T-helper 2 cell treated with Interferon-gamma antibody and Interleukin-4, amounts not matched to agents 5 μg/mL and 100 μg/mL, for 36 hours (primary cell): ENCODE data around the gene PMF1.
A peak's percentile ranks its signal among the peaks of the same experiment; 100 is the strongest.

Experiments used
- DNase-seq: peaks from one replicate; pipeline ENCODE4 v3.0.0; 2021; ENCODE audit warnings: low spot score
- H3K27ac Mint-ChIP-seq: one replicate; pipeline ENCODE4 v1.8.0; 2021; ENCODE audit warnings: mild to moderate bottlenecking, mixed read lengths
- H3K27me3 Mint-ChIP-seq: one replicate; pipeline ENCODE4 v1.8.0; 2021; ENCODE audit warnings: low read depth, mixed read lengths
- H3K36me3 Mint-ChIP-seq: one replicate; pipeline ENCODE4 v1.8.0; 2021; ENCODE audit warnings: low read depth, mixed read lengths
- H3K4me1 Mint-ChIP-seq: one replicate; pipeline ENCODE4 v1.8.0; 2021; ENCODE audit warnings: low read depth, mixed read lengths
- H3K4me3 Mint-ChIP-seq: one replicate; pipeline ENCODE4 v1.8.0; 2022; ENCODE audit warnings: mild to moderate bottlenecking, moderate library complexity, mixed read lengths
- H3K9me3 Mint-ChIP-seq: one replicate; pipeline ENCODE4 v1.8.0; 2021; ENCODE audit warnings: mixed read lengths

Gene PMF1

DNA sequence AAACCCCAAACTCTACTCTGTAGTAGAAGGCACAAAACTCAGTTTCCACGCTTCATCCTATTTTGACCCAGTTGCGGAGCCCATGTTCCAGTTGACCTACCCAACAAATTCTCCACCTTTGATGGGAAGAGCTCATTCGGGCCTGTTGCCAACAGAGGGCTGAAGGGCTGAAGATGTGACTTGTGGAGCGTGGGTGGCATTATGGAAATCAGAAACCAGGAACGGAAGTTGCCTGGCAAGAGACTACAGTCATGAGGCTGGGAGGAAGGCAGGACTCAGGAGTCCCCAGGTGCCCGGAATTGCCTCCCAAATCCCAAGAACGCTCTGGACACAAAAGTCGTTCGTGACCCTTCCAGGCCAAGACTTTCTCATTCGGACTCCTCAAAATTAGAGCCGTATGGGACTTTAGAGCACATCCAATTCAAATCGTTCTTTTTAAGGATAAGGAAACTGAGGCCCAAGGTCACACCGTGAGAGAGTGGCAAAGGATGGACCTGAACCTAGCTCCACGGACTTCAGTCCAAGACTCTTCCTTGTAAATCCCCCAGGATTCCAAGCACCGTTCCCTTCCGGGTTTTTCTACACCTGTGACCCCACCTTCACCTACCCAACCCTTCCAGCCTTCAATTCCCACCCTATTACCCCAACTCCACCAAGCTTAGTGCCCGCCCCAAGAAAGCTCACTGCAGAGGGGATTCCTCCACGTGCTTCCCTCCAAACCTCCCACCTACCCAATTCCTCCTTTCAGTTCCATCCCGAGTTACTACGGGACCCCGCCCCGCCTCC, 69.1 kb downstream of the PMF1 start:
- no peaks in the 10 kb centered on the region for H3K9me3 Mint-ChIP-seq
- H3K4me3 Mint-ChIP-seq = peak overlapping the region; percentile 91
- peak; percentile 33 for DNase-seq

DNA sequence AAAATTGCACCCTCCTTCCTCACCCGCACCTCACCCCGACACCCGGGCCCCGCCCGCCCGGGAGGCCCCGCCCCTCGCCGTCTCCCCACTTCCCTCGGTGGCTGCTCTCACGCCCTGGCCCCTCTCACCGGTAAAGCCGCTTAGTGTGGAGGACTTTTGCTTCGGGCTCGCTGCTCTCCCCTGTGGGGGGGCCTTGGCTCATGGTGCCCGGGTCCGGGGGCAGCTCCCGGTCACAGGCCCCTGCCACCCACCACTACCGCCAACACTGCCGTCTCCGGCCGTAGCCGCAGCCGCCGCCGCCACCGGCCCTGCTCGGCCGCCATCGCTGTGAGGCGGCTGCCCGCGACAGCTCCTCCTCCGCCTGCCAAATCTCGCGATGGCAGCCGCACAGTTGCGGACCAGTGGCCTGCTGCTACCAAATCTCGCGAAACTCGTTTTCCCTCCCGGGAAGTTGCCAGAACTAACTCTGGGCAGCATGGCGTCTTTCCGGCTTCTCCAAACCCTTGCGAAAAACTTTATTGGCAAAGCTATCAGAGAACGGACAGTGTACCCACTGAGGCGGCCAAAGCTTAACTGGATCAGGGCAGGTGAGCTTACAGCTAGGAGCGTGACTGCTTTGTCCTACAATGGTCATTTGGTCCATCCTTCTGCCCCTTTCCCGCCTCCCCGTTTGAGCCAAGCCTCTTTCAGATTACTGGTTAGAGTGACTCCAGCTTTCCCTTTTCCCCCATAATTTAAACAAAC, 69.8 kb downstream of the PMF1 start, which contains the start of gene SMG5:
TSS of gene SMG5 (minus strand) at position 347 of the 744 bp plus-strand sequence. CDS start at position 202, 145 bp downstream.
- H3K27ac Mint-ChIP-seq = peak within 1 kb of the TSS; percentile 92
- peaks cover 30% of the 10 kb centered on the region for H3K4me1 Mint-ChIP-seq
- H3K27me3 Mint-ChIP-seq = no peaks in the 10 kb centered on the region
- H3K36me3 Mint-ChIP-seq = peaks cover 18% of the 10 kb centered on the region
- no peaks in the 10 kb centered on the region for H3K9me3 Mint-ChIP-seq
- DNase-seq = peak; percentile 96
- H3K4me3 Mint-ChIP-seq = peak within 1 kb of the TSS; percentile 91

More for the DNA sequence above, 69.1 kb downstream of the PMF1 start:
- Mint-ChIP-seq H3K4me1 (peaks cover 30% of the 10 kb centered on the region), H3K27me3 (no peaks in the 10 kb centered on the region), H3K27ac (peak overlapping the region; percentile 92), H3K36me3 (peaks cover 25% of the 10 kb centered on the region)

DNA sequence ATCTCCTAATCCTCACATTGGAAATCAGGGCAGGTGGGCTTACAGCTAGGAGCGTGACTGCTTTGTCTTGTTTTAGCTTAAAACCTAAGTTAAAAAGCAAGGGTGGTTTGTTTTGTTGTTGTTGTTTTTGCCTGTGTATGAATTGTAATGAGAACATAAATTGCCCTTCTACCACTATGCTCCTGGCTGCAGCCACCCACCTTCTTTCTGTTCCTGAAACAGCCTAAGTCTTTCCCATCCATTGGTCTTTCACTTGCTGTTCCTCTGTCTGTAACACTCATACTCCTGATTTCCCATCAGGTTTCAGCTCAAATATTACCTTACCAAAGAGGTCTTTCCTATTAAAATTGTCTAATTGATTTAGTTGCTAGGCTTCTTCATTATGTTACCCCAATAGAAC, 70.7 kb downstream of the PMF1 start:
- peaks cover 9% of the 10 kb centered on the region for H3K36me3 Mint-ChIP-seq
- peaks cover 29% of the 10 kb centered on the region for H3K4me1 Mint-ChIP-seq
- DNase-seq = no peak
- H3K27ac Mint-ChIP-seq = peak overlapping the region; percentile 92
- H3K27me3 Mint-ChIP-seq = no peaks in the 10 kb centered on the region
- no peaks in the 10 kb centered on the region for H3K9me3 Mint-ChIP-seq
- peak overlapping the region; percentile 91 for H3K4me3 Mint-ChIP-seq

DNA sequence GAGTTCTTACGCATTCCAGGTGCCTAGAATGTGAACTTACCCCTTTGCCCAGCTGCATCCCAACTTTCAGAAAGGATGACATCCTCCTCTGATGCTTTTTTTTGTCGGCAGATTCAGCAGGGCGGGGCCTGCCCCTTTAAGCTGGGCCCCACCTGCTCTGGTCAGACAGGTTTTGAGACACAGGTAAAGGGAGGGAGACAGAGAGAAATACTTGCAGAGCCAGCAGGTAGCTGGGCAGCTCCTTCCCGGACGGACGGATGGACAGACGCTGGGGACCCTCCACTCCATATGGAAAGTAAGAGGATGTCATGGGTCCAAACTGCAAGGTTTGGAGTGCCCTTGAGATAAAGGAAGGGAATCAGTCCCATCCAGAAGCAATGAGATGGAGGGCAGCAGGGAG, 71.3 kb downstream of the PMF1 start, which contains the start of gene TMEM79:
TSS of gene TMEM79 (plus strand) at position 214 of the 400 bp plus-strand sequence. CDS start 902 bp downstream, outside the sequence.
- Mint-ChIP-seq H3K27me3 (no peaks in the 10 kb centered on the region), H3K4me1 (peaks cover 29% of the 10 kb centered on the region), H3K36me3 (peaks cover 10% of the 10 kb centered on the region), H3K27ac (peak within 1 kb of the TSS; percentile 92), H3K4me3 (peak within 1 kb of the TSS; percentile 91), H3K9me3 (no peaks in the 10 kb centered on the region)
- no peak for DNase-seq

DNA sequence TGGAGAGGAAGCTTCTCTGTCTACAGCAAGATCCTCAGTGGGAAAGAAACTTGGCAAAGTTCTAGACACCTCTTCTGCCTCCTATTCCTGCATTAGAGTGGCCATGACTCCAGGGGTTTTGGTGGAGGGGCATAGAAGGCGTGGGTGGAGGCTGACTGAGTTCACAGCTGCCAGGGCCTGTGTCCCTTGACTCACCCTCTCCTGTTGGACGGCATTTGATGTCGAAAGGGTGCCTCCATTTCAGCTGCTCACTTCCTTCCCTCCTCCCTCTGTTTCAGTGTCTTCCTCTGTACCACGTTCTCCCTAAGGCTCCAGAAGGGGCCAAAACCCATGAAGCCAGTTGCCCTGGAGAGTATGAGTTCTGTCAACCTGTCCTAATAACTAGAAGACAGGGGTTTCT, 72.0 kb downstream of the PMF1 start:
- H3K36me3 Mint-ChIP-seq = peaks cover 10% of the 10 kb centered on the region
- no peaks in the 10 kb centered on the region for H3K9me3 Mint-ChIP-seq
- H3K4me1 Mint-ChIP-seq = peaks cover 27% of the 10 kb centered on the region
- DNase-seq = no peak
- H3K27me3 Mint-ChIP-seq = no peaks in the 10 kb centered on the region
- H3K4me3 Mint-ChIP-seq = no peak overlapping the region
- no peak overlapping the region for H3K27ac Mint-ChIP-seq

DNA sequence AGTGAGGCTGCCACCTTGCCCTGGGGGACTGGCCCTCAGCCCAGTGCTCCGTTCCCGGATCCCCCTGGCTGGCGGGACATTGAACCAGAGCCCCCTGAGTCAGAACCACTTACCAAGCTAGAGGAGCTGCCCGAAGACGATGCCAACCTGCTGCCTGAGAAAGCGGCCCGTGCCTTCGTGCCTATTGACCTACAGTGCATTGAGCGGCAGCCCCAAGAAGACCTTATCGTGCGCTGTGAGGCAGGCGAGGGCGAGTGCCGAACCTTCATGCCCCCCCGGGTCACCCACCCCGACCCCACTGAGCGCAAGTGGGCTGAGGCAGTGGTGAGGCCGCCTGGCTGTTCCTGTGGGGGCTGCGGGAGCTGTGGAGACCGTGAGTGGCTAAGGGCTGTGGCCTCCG, 72.6 kb downstream of the PMF1 start:
- Mint-ChIP-seq H3K27me3 (no peaks in the 10 kb centered on the region), H3K36me3 (peaks cover 10% of the 10 kb centered on the region), H3K27ac (no peak overlapping the region), H3K9me3 (no peaks in the 10 kb centered on the region), H3K4me1 (peaks cover 23% of the 10 kb centered on the region), H3K4me3 (no peak overlapping the region)
- no peak for DNase-seq

DNA sequence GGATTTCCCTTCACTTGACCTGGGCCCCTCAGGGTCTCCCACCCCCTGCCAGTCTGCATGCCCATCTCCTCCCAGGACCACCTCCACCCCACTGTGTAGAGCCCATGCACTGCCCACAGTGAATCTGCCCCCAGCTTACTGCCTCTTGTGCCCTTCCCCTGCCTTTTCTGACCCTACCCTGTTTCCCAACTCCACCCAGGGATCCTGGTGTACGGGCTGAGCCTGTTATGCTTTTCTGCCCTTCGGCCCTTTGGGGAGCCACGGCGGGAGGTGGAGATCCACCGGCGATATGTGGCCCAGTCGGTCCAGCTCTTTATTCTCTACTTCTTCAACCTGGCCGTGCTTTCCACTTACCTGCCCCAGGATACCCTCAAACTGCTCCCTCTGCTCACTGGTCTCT, 73.3 kb downstream of the PMF1 start:
- Mint-ChIP-seq H3K27me3 (no peaks in the 10 kb centered on the region), H3K4me1 (peaks cover 17% of the 10 kb centered on the region), H3K27ac (no peak overlapping the region), H3K4me3 (no peak overlapping the region), H3K36me3 (peaks cover 10% of the 10 kb centered on the region), H3K9me3 (no peaks in the 10 kb centered on the region)
- no peak for DNase-seq
